H9 (cell line): Measurements from ENCODE around the gene PDCD11. TPM values are rescaled to one million over a fixed set of nuclear protein-coding genes. Genes with fewer than 3 reads are reported as not detected.

Experiments used
- DNase-seq: peaks from one replicate; pipeline ENCODE4 v3.0.0-alpha.2; 2017
- H2AFZ ChIP-seq: one replicate; pipeline ENCODE4 v1.6.1; 2013; ENCODE audit warnings: mild to moderate bottlenecking, low read length, control low read depth, moderate library complexity
- H2AK5ac ChIP-seq: 2 replicates; pipeline ENCODE4 v1.6.1; 2013; ENCODE audit warnings: low read length, control low read depth, mixed read lengths; ENCODE audit not compliant: insufficient read length
- H2BK120ac ChIP-seq: one replicate; pipeline ENCODE4 v1.6.1; 2013; ENCODE audit warnings: low read depth, mild to moderate bottlenecking, low read length, control low read depth, inconsistent platforms; ENCODE audit not compliant: poor library complexity, severe bottlenecking
- H2BK12ac ChIP-seq: 2 replicates; pipeline ENCODE4 v1.6.1; 2013; ENCODE audit warnings: low read length, control low read depth, mixed read lengths, low read depth; ENCODE audit not compliant: insufficient read length
- H2BK15ac ChIP-seq: 2 replicates; pipeline ENCODE4 v1.6.1; 2013; ENCODE audit warnings: low read depth, low read length, control low read depth
- H2BK20ac ChIP-seq: one replicate; pipeline ENCODE4 v1.6.1; 2013; ENCODE audit warnings: low read depth, mild to moderate bottlenecking, low read length, control low read depth, inconsistent platforms; ENCODE audit not compliant: poor library complexity, severe bottlenecking
- H2BK5ac ChIP-seq: 2 replicates; pipeline ENCODE4 v1.6.1; 2013; ENCODE audit warnings: low read length, control low read depth, mixed read lengths; ENCODE audit not compliant: insufficient read length
- H3K14ac ChIP-seq: 2 replicates; pipeline ENCODE4 v1.6.1; 2013; ENCODE audit warnings: low read length, control low read depth; ENCODE audit not compliant: insufficient read depth
- H3K18ac ChIP-seq: 2 replicates; pipeline ENCODE4 v1.6.1; 2013; ENCODE audit warnings: low read depth, mild to moderate bottlenecking, mixed read lengths, low read length, control low read depth; ENCODE audit not compliant: insufficient read length
- H3K23ac ChIP-seq: 2 replicates; pipeline ENCODE4 v1.6.1; 2013; ENCODE audit warnings: low read length, control low read depth, mixed read lengths, low read depth; ENCODE audit not compliant: insufficient read length
- H3K23me2 ChIP-seq: 2 replicates; pipeline ENCODE4 v1.6.1; 2013; ENCODE audit warnings: low read depth, mild to moderate bottlenecking, mixed read lengths, low read length, control low read depth; ENCODE audit not compliant: insufficient read length, poor library complexity, severe bottlenecking
- H3K27ac ChIP-seq: 2 replicates; pipeline ENCODE4 v1.5.1; 2013; ENCODE audit warnings: low read length, control low read depth, mixed read lengths, low read depth; ENCODE audit not compliant: insufficient read length
- H3K27me3 ChIP-seq: 2 replicates; pipeline ENCODE4 v1.6.1; 2013; ENCODE audit warnings: low read length, control low read depth, inconsistent platforms; ENCODE audit not compliant: insufficient read depth
- H3K4ac ChIP-seq: 2 replicates; pipeline ENCODE4 v1.6.1; 2013; ENCODE audit warnings: low read depth, mild to moderate bottlenecking, control low read depth, inconsistent platforms, low read length, moderate library complexity
- H3K4me1 ChIP-seq: 2 replicates; pipeline ENCODE4 v1.6.1; 2013; ENCODE audit warnings: low read length, control low read depth, inconsistent platforms; ENCODE audit not compliant: insufficient read depth
- H3K4me2 ChIP-seq: 2 replicates; pipeline ENCODE4 v1.6.1; 2013; ENCODE audit warnings: low read length, control low read depth, mixed read lengths; ENCODE audit not compliant: insufficient read length, insufficient read depth
- H3K56ac ChIP-seq: 2 replicates; pipeline ENCODE4 v1.6.1; 2013; ENCODE audit warnings: low read depth, mild to moderate bottlenecking, mixed read lengths, low read length, control low read depth; ENCODE audit not compliant: insufficient read length
- H3K79me1 ChIP-seq: 2 replicates; pipeline ENCODE4 v1.6.1; 2013; ENCODE audit warnings: low read depth, mild to moderate bottlenecking, moderate library complexity, low read length, control low read depth, inconsistent platforms; ENCODE audit not compliant: insufficient read depth, poor library complexity, severe bottlenecking
- H3K79me2 ChIP-seq: 2 replicates; pipeline ENCODE4 v1.6.1; 2013; ENCODE audit warnings: low read length, control low read depth, inconsistent platforms; ENCODE audit not compliant: insufficient read depth
- H3K9ac ChIP-seq: 2 replicates; pipeline ENCODE4 v1.6.1; 2013; ENCODE audit warnings: low read length, control low read depth, mixed read lengths; ENCODE audit not compliant: insufficient read length; ENCODE audit errors: extremely low read depth
- H3K9me3 ChIP-seq: one replicate; pipeline ENCODE4 v1.6.1; 2013; ENCODE audit warnings: low read depth, low read length, inconsistent platforms; ENCODE audit not compliant: control insufficient read depth
- H3T11ph ChIP-seq: one replicate; pipeline ENCODE4 v1.6.1; 2013; ENCODE audit warnings: mild to moderate bottlenecking, low read length, control low read depth, inconsistent platforms
- H4K20me1 ChIP-seq: one replicate; pipeline ENCODE4 v1.6.1; 2013; ENCODE audit not compliant: control insufficient read depth, insufficient read length, insufficient read depth
- H4K5ac ChIP-seq: 2 replicates; pipeline ENCODE4 v1.6.1; 2013; ENCODE audit warnings: low read depth, mild to moderate bottlenecking, mixed read lengths, low read length, control low read depth; ENCODE audit not compliant: insufficient read length
- H4K8ac ChIP-seq: replicated peaks from 2 replicates; pipeline ENCODE4 v1.6.1; 2013; ENCODE audit warnings: low read length, control low read depth, mixed read lengths, low read depth; ENCODE audit not compliant: insufficient read length
- H4K91ac ChIP-seq: 2 replicates; pipeline ENCODE4 v1.6.1; 2013; ENCODE audit warnings: low read depth, mild to moderate bottlenecking, moderate library complexity, mixed read lengths, low read length, control low read depth; ENCODE audit not compliant: insufficient read length
- H3K27ac Mint-ChIP-seq, 3 experiments: 2 replicates in 2 of 3; 3 replicates in 1 of 3; pipeline ENCODE4 v1.8.0; 2020 to 2021; ENCODE audit warnings: mixed read lengths in 3 of 3, mild to moderate bottlenecking in 1 of 3, moderate library complexity in 1 of 3
- H3K27me3 Mint-ChIP-seq: 2 replicates; pipeline ENCODE4 v1.8.0; 2021; ENCODE audit warnings: low read depth, mild to moderate bottlenecking, moderate library complexity, mixed read lengths
- H3K36me3 Mint-ChIP-seq, 3 experiments: 2 replicates in 2 of 3; 3 replicates in 1 of 3; pipeline ENCODE4 v1.8.0; 2020 to 2021; ENCODE audit warnings: low read depth in 3 of 3, mixed read lengths in 3 of 3; ENCODE audit not compliant: insufficient read depth in 1 of 3
- H3K4me1 Mint-ChIP-seq, 2 experiments: 2 replicates each; pipeline ENCODE4 v1.8.0; 2020; ENCODE audit warnings: mixed read lengths in 2 of 2
- H3K4me3 Mint-ChIP-seq, 2 experiments: 2 replicates in 1 of 2; 3 replicates in 1 of 2; pipeline ENCODE4 v1.8.0; 2020 to 2021; ENCODE audit warnings: mild to moderate bottlenecking in 2 of 2, mixed read lengths in 2 of 2, moderate library complexity in 1 of 2
- H3K9me3 Mint-ChIP-seq, 2 experiments: 2 replicates in 1 of 2; 3 replicates in 1 of 2; pipeline ENCODE4 v1.8.0; 2020; ENCODE audit warnings: mild to moderate bottlenecking in 2 of 2, mixed read lengths in 2 of 2, moderate library complexity in 1 of 2
- CTCF ChIP-seq: fragments of 200-600 bp; sonication (generic); conservative IDR thresholded peaks from 3 replicates; pipeline ENCODE4 v1.8.0; 2021; ENCODE audit warnings: antibody characterized with exemption, mild to moderate bottlenecking
- WGBS: extraction: QIAGEN DNeasy Blood & Tissue Kit; methylation state at CpG from one replicate; pipeline ENCODE4 v1.1.7; 2013; ENCODE audit warnings: missing lambda C conversion rate, low lambda C conversion rate, mixed read lengths; ENCODE audit not compliant: insufficient read length; ENCODE audit errors: extremely low coverage; 5-methylcytosine and 5-hydroxymethylcytosine counted together
- total RNA-seq: library from RNA; stranded (reverse); gene quantifications from 2 replicates; pipeline ENCODE4 v1.2.1, GENCODE V29; 2021

PDCD11 gene
- total RNA-seq, 1 experiment from 2014 or later, result 99.5 TPM

GRCh38 chr10:103419101-103419500, 22.7 kb downstream of the PDCD11 start:
- Histone ChIP-seq H3T11ph (no peak overlapping the region), H3K56ac (no peak overlapping the region), H3K9ac (no peak overlapping the region), H4K91ac (no peak overlapping the region), H2BK20ac (no peak overlapping the region), H3K9me3 (no peaks in the 10 kb centered on the region), H3K4me2 (no peak overlapping the region), H4K5ac (no peak overlapping the region), H2AK5ac (no peak overlapping the region), H2BK5ac (no peak overlapping the region), H3K79me2 (no peaks in the 10 kb centered on the region), H2BK120ac (no peak overlapping the region), H3K23me2 (no peaks in the 10 kb centered on the region), H3K14ac (no peak overlapping the region), H3K27ac (no peak overlapping the region), H2BK15ac (no peak overlapping the region), H3K27me3 (no peaks in the 10 kb centered on the region), H2BK12ac (no peak overlapping the region), H4K20me1 (no peaks in the 10 kb centered on the region), H4K8ac (no peak overlapping the region), H3K4me1 (no peaks in the 10 kb centered on the region), H3K79me1 (no peaks in the 10 kb centered on the region), H2AFZ (no peak overlapping the region), H3K23ac (no peak overlapping the region), H3K4ac (no peak overlapping the region), H3K18ac (no peak overlapping the region)
- peaks cover 58 to 95% (median 89%) of the 10 kb centered on the region in 3 experiments for H3K36me3 Mint-ChIP-seq
- no peak for DNase-seq
- no CpG with 5 or more reads among the region's 4 CpGs for WGBS
- no peak overlapping the region for H3K27ac Mint-ChIP-seq
- H3K4me1 Mint-ChIP-seq, result no peaks in the 10 kb centered on the region
- TF ChIP-seq CTCF, result no peak
- H3K27me3 Mint-ChIP-seq, result no peaks in the 10 kb centered on the region
- H3K9me3 Mint-ChIP-seq, result no peaks in the 10 kb centered on the region
- no peak overlapping the region for H3K4me3 Mint-ChIP-seq
